Left hindlimb (tissue), 1 donor: Measurements from ENCODE around the gene AQP6.
A peak's percentile ranks its signal among the peaks of the same experiment; 100 is the strongest.

Source experiments
- DNase-seq: peaks from one replicate; pipeline ENCODE4 v3.0.0-alpha.2; 2018

The AQP6 gene

GRCh38 chr12:49957570-49957967 is 15.2 kb upstream of the AQP6 start:
- peak; percentile 1 for DNase-seq

- DNase-seq = no peak
These were observed 12.9 kb upstream of the AQP6 start for GRCh38 chr12:49959685-49960473.

GRCh38 chr12:49960474-49961110 is 12.2 kb upstream of the AQP6 start:
- no peak for DNase-seq

GRCh38 chr12:49961111-49961922 is 11.4 kb upstream of the AQP6 start, which contains the start of gene AQP5:
AQP5 (plus strand) TSS chr12:49961872; CDS start chr12:49962018, 146 bp downstream.
- DNase-seq = no peak

GRCh38 chr12:49961993-49962764 is 10.6 kb upstream of the AQP6 start:
- no peak for DNase-seq

GRCh38 chr12:49962861-49963765 is 9.6 kb upstream of the AQP6 start:
- DNase-seq = no peak

GRCh38 chr12:49963976-49964815 is 8.6 kb upstream of the AQP6 start:
- no peak for DNase-seq

- DNase-seq = peak; percentile 28
These were observed 7.7 kb upstream of the AQP6 start for GRCh38 chr12:49964849-49965624.

- DNase-seq = peak; percentile 26
These were observed 6.9 kb upstream of the AQP6 start for GRCh38 chr12:49965836-49966235.

- peak; percentile 48 for DNase-seq
These were observed 6.2 kb upstream of the AQP6 start for GRCh38 chr12:49966511-49967041.

GRCh38 chr12:49967042-49967776 is 5.5 kb upstream of the AQP6 start:
- DNase-seq = peak; percentile 91

- no peak for DNase-seq
These were observed 4.9 kb upstream of the AQP6 start for GRCh38 chr12:49967777-49968250.

GRCh38 chr12:49968471-49968870 is 4.3 kb upstream of the AQP6 start:
- no peak for DNase-seq

GRCh38 chr12:49969027-49969426 is 3.7 kb upstream of the AQP6 start:
- DNase-seq = no peak

- DNase-seq = no peak
These were observed 2.9 kb upstream of the AQP6 start for GRCh38 chr12:49969651-49970429.

GRCh38 chr12:49970658-49971057 is 2.1 kb upstream of the AQP6 start:
- no peak for DNase-seq

- DNase-seq = no peak
These were observed 1.6 kb upstream of the AQP6 start for GRCh38 chr12:49971141-49971540.

GRCh38 chr12:49972129-49972528 is 618 bp upstream of the AQP6 start:
- no peak for DNase-seq
